GM18951 (cell line): ENCODE data around the gene SNX10.

Experiments used
- POLR2A ChIP-seq: IDR thresholded peaks from 4 replicates; pipeline ENCODE4 v1.6.1; 2011; ENCODE audit warnings: mild to moderate bottlenecking; ENCODE audit not compliant: insufficient read length, insufficient read depth; ENCODE audit errors: extremely low read depth
- in situ Hi-C: fragments of 300-500 bp; cut with MboI; formaldehyde crosslinking; loops from one replicate; pipeline ENCODE4 v1.12.0; 2022; ENCODE audit warnings: low sequenced_read_pairs, mixed read lengths, inconsistent platforms; ENCODE audit not compliant: unreplicated experiment

Gene SNX10

GRCh38 chr7:26291251-26291650, 411 bp upstream of the SNX10 start:
- in situ Hi-C loops: no loop called here
- no peak for TF ChIP-seq POLR2A

GRCh38 chr7:26292768-26293560, 1.3 kb downstream of the SNX10 start:
- in situ Hi-C loops: no loop called here
- no peak for TF ChIP-seq POLR2A

- TF ChIP-seq POLR2A: no peak
These were observed 2.1 kb downstream of the SNX10 start for GRCh38 chr7:26293569-26294308.

GRCh38 chr7:26295015-26295414, 3.4 kb downstream of the SNX10 start:
- in situ Hi-C loops: no loop called here
- no peak for TF ChIP-seq POLR2A

More at GRCh38 chr7:26293569-26294308, 2.1 kb downstream of the SNX10 start:
- in situ Hi-C loops: no loop called here

GRCh38 chr7:26295586-26295985, 3.9 kb downstream of the SNX10 start:
- no peak for TF ChIP-seq POLR2A
- in situ Hi-C loops: no loop called here

- no peak for TF ChIP-seq POLR2A
- in situ Hi-C loops: no loop called here
These were observed 6.9 kb downstream of the SNX10 start for GRCh38 chr7:26298472-26299058.

GRCh38 chr7:26305090-26305868, 13.6 kb downstream of the SNX10 start:
- in situ Hi-C loops: no loop called here
- TF ChIP-seq POLR2A: no peak

GRCh38 chr7:26305869-26306665, 14.4 kb downstream of the SNX10 start:
- in situ Hi-C loops: no loop called here
- no peak for TF ChIP-seq POLR2A

- TF ChIP-seq POLR2A: no peak
These were observed 15.1 kb downstream of the SNX10 start for GRCh38 chr7:26306790-26307189.

GRCh38 chr7:26307226-26307625, 15.6 kb downstream of the SNX10 start:
- in situ Hi-C loops: no loop called here
- TF ChIP-seq POLR2A: no peak

More at GRCh38 chr7:26306790-26307189, 15.1 kb downstream of the SNX10 start:
- in situ Hi-C loops: no loop called here

- no peak for TF ChIP-seq POLR2A
These were observed 16.1 kb downstream of the SNX10 start for GRCh38 chr7:26307791-26308190.

GRCh38 chr7:26308551-26308950, 16.9 kb downstream of the SNX10 start:
- in situ Hi-C loops: no loop called here

More at GRCh38 chr7:26307791-26308190, 16.1 kb downstream of the SNX10 start:
- in situ Hi-C loops: no loop called here

More at GRCh38 chr7:26308551-26308950, 16.9 kb downstream of the SNX10 start:
- TF ChIP-seq POLR2A: no peak
